MM.1S (cell line): ENCODE data around the gene TXN2.

Experiments used
- EZH2 ChIP-seq: fragments of 300-600 bp; sonication (generic); optimal IDR thresholded peaks from 2 replicates; pipeline ENCODE3; 2017; ENCODE audit warnings: low read depth, mild to moderate bottlenecking, antibody characterized with exemption, low read length, mixed read lengths
- TF ChIP-seq, protein P1 (sequence below): fragments of 300-600 bp; sonication (generic); IDR thresholded peaks from 2 replicates; pipeline ENCODE4 v1.5.1; 2016; ENCODE audit warnings: antibody characterized with exemption, low read length, mixed read lengths

DNA sequence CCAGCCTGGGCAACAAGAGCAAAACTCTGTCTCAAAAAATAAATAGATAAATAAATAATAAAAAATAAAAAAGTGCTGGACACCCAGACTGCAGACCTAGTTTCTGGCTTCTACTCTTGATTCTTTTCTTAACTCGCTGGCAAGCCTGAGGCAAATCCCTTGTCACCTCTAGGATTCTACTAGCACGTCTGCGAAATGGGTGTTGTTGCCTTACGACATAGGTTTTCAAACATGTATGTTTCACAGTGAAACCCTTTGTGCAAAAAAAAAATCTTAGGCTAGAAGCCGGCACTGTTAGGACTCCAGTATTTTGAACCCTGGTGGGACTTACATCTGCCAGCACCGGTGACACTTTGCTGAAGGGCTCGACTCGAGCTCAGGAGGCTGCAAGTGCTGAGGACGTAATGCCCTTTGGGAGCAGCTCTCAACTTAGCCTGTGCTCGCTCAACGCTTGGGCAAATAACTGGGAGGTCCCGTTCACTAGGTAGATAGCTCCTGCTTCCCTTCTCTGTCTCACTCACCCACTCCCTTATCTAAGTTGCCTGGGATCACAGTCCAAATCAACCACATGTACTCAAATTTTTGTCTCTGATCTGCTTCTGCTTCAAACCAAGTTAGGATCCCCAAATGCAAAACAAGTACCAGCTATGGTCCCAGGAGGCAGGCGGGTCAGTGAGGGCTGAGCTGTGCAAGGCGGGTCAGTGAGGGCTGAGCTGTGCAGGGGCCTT, 59.0 kb downstream of the TXN2 start:
- TF ChIP-seq, protein P1, sequence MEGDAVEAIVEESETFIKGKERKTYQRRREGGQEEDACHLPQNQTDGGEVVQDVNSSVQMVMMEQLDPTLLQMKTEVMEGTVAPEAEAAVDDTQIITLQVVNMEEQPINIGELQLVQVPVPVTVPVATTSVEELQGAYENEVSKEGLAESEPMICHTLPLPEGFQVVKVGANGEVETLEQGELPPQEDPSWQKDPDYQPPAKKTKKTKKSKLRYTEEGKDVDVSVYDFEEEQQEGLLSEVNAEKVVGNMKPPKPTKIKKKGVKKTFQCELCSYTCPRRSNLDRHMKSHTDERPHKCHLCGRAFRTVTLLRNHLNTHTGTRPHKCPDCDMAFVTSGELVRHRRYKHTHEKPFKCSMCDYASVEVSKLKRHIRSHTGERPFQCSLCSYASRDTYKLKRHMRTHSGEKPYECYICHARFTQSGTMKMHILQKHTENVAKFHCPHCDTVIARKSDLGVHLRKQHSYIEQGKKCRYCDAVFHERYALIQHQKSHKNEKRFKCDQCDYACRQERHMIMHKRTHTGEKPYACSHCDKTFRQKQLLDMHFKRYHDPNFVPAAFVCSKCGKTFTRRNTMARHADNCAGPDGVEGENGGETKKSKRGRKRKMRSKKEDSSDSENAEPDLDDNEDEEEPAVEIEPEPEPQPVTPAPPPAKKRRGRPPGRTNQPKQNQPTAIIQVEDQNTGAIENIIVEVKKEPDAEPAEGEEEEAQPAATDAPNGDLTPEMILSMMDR, result no peak
- TF ChIP-seq EZH2, result no peak
